ENCODE results near the gene PTH1R. TPM values are rescaled to one million over a fixed set of nuclear protein-coding genes. Genes with fewer than 3 reads are reported as not detected.

PTH1R gene
- total RNA-seq, 5 donors from 2014 or later (not counting 1 experiment from before 2014, with no cell fraction given): 0.32 TPM; not detected in 4

DNA sequence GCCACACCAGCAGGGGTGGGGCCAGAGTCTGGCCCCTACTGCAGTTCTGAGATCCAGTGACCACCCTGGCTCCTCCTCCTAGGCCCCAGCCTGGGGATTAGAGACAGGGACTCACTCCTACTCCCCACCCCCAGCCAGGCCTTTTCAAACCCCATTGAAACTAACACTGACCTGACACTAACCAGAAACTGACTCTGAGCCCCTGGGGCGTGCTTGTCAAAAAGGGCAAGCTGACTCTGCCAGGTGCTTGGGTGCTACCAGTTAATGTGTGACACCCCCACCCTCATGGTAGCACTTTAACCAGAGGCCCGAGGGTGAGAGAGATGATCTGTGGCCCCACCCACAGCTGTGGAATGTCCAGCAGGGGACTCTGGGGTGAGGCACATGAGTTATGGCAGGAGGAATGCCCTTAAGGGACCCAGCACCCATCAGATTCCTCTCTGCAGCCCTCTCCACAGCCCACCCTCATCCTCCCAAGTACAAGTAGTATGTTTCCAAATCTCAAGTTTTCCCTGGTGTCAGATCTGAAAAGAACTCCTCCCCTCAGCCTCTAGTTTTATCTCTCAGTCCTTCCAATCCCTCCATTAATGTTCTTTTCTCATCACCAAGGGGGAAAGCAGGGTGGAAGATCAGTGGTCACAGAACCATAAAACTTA, 1.4 kb downstream of the PTH1R start:
- H3K4me3 ChIP-seq (ENCODE audit: control insufficient read depth in 1 of 2, extremely low read depth in 1 of 2, low read length in 1 of 2): no peak overlapping the region
- POLR2A ChIA-PET: no interaction called here
- CTCF ChIA-PET: no interaction called here
- no peaks in the 10 kb centered on the region for H3K9me3 ChIP-seq
- H3K4me1 ChIP-seq (ENCODE audit: control insufficient read depth in 1 of 2, extremely low read depth in 1 of 2, insufficient read depth in 2 of 2, low read length in 2 of 2): peaks cover 3 to 25% of the 10 kb centered on the region in 2 experiments
- Mint-ChIP-seq H3K4me1 (peaks cover 10 to 17% (median 13%) of the 10 kb centered on the region in 3 donors), H3K27me3 (peaks cover 16 to 29% of the 10 kb centered on the region in 2 donors), H3K36me3 (no peaks in the 10 kb centered on the region), H3K27ac (no peak overlapping the region), H3K4me3 (no peak overlapping the region), H3K9me3 (no peaks in the 10 kb centered on the region)
- H3K27me3 ChIP-seq (replicated peaks in 1 of 2; ENCODE audit: control insufficient read depth in 2 of 2, extremely low read depth in 1 of 2, insufficient read depth in 2 of 2, low read length in 1 of 2): peaks cover under 1 to 67% of the 10 kb centered on the region in 2 experiments
- DNase-seq: no peak
- ATAC-seq (replicated peaks in 1 of 4): no peak
- H3K27ac ChIP-seq (ENCODE audit: low read length): no peak overlapping the region
- WGBS (ENCODE audit: insufficient coverage): no CpG with 5 or more reads among the region's 2 CpGs
- no peaks in the 10 kb centered on the region for H3K36me3 ChIP-seq (ENCODE audit: control insufficient read depth in 2 of 2, extremely low read depth in 1 of 2, insufficient read depth in 1 of 2, low read length in 1 of 2)

DNA sequence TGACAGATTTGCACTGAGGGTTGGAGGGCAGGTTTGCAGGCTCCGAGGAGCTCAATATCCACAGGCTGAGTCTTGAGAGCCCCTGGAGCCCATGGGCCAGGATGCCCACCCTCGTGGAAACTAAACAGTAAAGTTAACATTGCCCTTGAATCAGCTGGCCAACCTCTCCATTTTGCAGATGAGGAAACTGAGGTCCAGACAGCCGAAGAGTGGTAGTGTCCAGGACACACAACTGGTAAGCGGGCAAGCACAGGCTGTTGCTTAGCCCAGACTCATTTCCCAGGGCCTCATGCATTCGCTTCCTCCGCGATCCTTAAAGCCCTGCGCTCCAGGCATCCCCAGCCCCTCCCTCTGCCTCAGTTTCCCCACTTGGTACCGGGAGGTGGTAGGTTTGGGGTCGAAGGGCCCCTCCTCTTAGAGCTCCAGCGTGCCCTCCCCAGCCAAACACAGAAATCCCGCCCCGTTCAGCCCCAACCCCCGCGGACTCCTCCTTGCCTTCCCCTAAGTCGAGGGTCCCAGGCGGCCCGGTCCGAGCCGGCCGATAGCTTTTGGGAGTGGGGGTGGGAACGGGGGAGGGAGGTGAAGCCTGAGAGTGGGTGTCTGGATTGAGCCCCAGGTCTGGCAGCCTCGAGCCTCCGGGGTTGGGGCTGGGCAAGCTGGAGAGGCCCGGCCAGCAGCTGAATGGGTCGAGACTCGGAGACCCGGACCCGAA, 3.5 kb downstream of the PTH1R start:
- POLR2A ChIA-PET: interaction anchor here in 1 of 2 donors (0.6 kb wide), 1 partner anchor 180 kb away, joined by 4 read pairs; the partner anchor contains the start of gene TMIE
- H3K4me3 Mint-ChIP-seq: peak overlapping the region; percentile 56 to 61 (median 60)

DNA sequence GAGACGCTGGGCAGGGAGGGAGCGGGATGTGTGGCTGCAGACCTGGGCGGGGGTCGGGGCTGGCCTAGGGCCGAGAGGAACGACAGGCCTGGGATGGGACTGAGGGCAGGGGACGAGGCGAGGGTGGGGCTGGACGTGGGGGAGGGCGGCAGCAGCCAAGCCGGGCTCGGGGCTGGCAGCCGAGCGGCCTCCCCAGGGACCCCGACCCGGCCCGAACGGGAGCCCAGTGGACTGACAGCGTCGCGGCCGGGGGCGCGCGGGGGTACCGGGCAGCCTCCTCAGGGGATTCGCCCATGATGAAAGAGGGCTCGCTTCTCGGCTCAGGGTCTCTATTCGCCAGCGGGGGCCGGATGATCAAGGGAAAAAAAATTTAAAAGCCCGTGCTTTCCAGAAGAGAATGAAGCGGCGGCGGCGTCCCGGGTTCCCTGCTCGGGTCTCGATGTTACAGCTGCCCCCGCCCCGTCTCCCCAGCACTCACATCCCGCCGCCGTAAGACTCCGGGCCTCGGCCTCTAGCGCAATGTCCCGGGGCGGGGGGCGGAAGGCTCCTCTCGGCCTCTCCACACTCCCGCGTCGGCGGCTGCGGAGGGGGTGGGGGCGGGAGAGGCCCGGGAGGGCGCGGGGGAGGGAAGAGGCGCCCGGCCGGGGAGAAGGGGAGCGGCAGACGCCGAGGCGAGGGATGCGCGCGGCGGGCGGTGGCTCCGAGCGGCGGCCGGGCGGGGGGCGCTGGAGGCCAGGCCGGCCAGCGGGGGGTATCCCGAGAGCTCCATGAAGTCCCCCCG, 4.3 kb downstream of the PTH1R start:
- ChIA-PET CTCF (no interaction called here), POLR2A (no interaction called here)
- H3K27me3 ChIP-seq (replicated peaks in 1 of 2; ENCODE audit: control insufficient read depth in 2 of 2, extremely low read depth in 1 of 2, insufficient read depth in 2 of 2, low read length in 1 of 2): peaks cover 7 to 72% of the 10 kb centered on the region in 2 experiments
- Mint-ChIP-seq H3K4me3 (peak overlapping the region; percentile 55 to 60 (median 60)), H3K9me3 (no peaks in the 10 kb centered on the region), H3K4me1 (peaks cover 4 to 15% (median 7%) of the 10 kb centered on the region in 3 donors), H3K27me3 (peaks cover 19 to 49% of the 10 kb centered on the region in 2 donors), H3K27ac (no peak overlapping the region), H3K36me3 (no peaks in the 10 kb centered on the region)
- peak; percentile 49 to 59 (median 54) for ATAC-seq (replicated peaks in 1 of 4)
- H3K36me3 ChIP-seq (ENCODE audit: control insufficient read depth in 2 of 2, extremely low read depth in 1 of 2, insufficient read depth in 1 of 2, low read length in 1 of 2): no peaks in the 10 kb centered on the region
- peaks cover 0 to 18% of the 10 kb centered on the region in 2 experiments for H3K4me1 ChIP-seq (ENCODE audit: control insufficient read depth in 1 of 2, extremely low read depth in 1 of 2, insufficient read depth in 2 of 2, low read length in 2 of 2)
- no peak overlapping the region for H3K27ac ChIP-seq (ENCODE audit: low read length)
- peak overlapping the region; percentile 21 to 69 for H3K4me3 ChIP-seq (ENCODE audit: control insufficient read depth in 1 of 2, extremely low read depth in 1 of 2, low read length in 1 of 2)
- 7% methylated on average over 63 of the region's 83 CpGs for WGBS (ENCODE audit: insufficient coverage)
- DNase-seq: peak in 10 of 35 experiments; percentile 14 to 32 (median 26)
- no peaks in the 10 kb centered on the region for H3K9me3 ChIP-seq

More for the DNA sequence above, 3.5 kb downstream of the PTH1R start:
- CTCF ChIA-PET: no interaction called here
- no peaks in the 10 kb centered on the region for H3K36me3 Mint-ChIP-seq
- peaks cover 19 to 49% of the 10 kb centered on the region in 2 donors for H3K27me3 Mint-ChIP-seq
- Histone ChIP-seq H3K4me3 (ENCODE audit: control insufficient read depth in 1 of 2, extremely low read depth in 1 of 2, low read length in 1 of 2) (no peak overlapping the region), H3K4me1 (ENCODE audit: control insufficient read depth in 1 of 2, extremely low read depth in 1 of 2, insufficient read depth in 2 of 2, low read length in 2 of 2) (peaks cover 0 to 18% of the 10 kb centered on the region in 2 experiments), H3K27me3 (replicated peaks in 1 of 2; ENCODE audit: control insufficient read depth in 2 of 2, extremely low read depth in 1 of 2, insufficient read depth in 2 of 2, low read length in 1 of 2) (peaks cover 7 to 73% of the 10 kb centered on the region in 2 experiments), H3K9me3 (no peaks in the 10 kb centered on the region), H3K36me3 (ENCODE audit: control insufficient read depth in 2 of 2, extremely low read depth in 1 of 2, insufficient read depth in 1 of 2, low read length in 1 of 2) (no peaks in the 10 kb centered on the region), H3K27ac (ENCODE audit: low read length) (no peak overlapping the region)
- peaks cover 4 to 15% (median 7%) of the 10 kb centered on the region in 3 donors for H3K4me1 Mint-ChIP-seq
- no peak overlapping the region for H3K27ac Mint-ChIP-seq
- no peaks in the 10 kb centered on the region for H3K9me3 Mint-ChIP-seq
- DNase-seq (no peak), ATAC-seq (replicated peaks in 1 of 4) (no peak)
- WGBS (ENCODE audit: insufficient coverage): 50% methylated on average over 18 of the region's 29 CpGs

DNA sequence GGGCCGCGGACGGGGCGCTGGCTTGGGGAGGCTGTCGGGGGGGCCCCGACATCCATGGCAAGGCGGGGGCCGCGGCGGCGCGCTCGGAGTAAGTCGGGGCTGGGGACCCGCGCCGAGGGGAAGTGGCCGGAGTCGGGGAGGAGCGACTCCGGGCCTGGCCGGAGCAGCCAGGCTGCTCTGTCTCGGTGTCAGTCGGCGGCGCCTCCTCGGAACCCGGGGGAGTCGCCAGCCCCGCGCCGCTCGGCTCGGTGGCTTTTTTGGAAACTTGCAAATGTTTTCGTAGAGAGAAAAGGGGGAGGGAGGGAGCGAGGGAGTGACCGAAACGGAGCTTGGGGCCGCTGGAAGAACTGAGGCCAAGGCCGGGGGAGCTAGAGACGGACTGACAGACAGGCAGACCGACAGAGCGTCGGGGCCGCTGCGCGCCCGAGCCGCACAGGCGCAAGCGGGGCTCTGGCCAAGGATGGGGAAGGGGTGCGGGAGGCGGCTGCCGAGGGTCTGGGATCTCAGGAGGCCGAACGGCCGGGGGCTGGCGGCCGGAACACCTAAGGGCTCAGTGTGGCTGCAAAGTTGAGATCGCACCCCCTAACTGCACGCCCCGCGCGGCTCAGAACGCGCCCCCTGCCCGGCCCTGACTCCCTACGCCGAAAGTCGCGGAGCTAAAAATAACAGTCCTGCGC, 5.0 kb downstream of the PTH1R start:
- no peak overlapping the region for H3K27ac ChIP-seq (ENCODE audit: low read length)
- H3K36me3 ChIP-seq (ENCODE audit: control insufficient read depth in 2 of 2, extremely low read depth in 1 of 2, insufficient read depth in 1 of 2, low read length in 1 of 2): no peaks in the 10 kb centered on the region
- H3K4me1 ChIP-seq (ENCODE audit: control insufficient read depth in 1 of 2, extremely low read depth in 1 of 2, insufficient read depth in 2 of 2, low read length in 2 of 2): peaks cover 0 to 18% of the 10 kb centered on the region in 2 experiments
- H3K9me3 Mint-ChIP-seq: no peaks in the 10 kb centered on the region
- peaks cover 19 to 49% of the 10 kb centered on the region in 2 donors for H3K27me3 Mint-ChIP-seq
- no peaks in the 10 kb centered on the region for H3K36me3 Mint-ChIP-seq
- peaks cover 7 to 71% of the 10 kb centered on the region in 2 experiments for H3K27me3 ChIP-seq (replicated peaks in 1 of 2; ENCODE audit: control insufficient read depth in 2 of 2, extremely low read depth in 1 of 2, insufficient read depth in 2 of 2, low read length in 1 of 2)
- no peaks in the 10 kb centered on the region for H3K9me3 ChIP-seq
- H3K4me3 ChIP-seq (ENCODE audit: control insufficient read depth in 1 of 2, extremely low read depth in 1 of 2, low read length in 1 of 2): peak overlapping the region; percentile 22 to 69
- H3K4me3 Mint-ChIP-seq: peak overlapping the region; percentile 60 to 69 (median 69)
- under 1% methylated on average over 65 of the region's 72 CpGs for WGBS (ENCODE audit: insufficient coverage)
- DNase-seq: no peak
- CTCF ChIA-PET: interaction anchor here in 1 of 2 donors (0.7 to 1.3 kb wide), 2 partner anchors 9 to 13 kb away, joined by 3 to 5 read pairs; no protein-coding TSS in a partner anchor
- ATAC-seq (replicated peaks in 1 of 4): peak in 2 of 4 experiments; percentile 21 to 29
- no peak overlapping the region for H3K27ac Mint-ChIP-seq
- peaks cover 4 to 15% (median 7%) of the 10 kb centered on the region in 3 donors for H3K4me1 Mint-ChIP-seq
- POLR2A ChIA-PET: interaction anchor here in 1 of 2 donors (0.7 kb wide), 1 partner anchor 457 kb away, joined by 6 read pairs; no protein-coding TSS in a partner anchor

DNA sequence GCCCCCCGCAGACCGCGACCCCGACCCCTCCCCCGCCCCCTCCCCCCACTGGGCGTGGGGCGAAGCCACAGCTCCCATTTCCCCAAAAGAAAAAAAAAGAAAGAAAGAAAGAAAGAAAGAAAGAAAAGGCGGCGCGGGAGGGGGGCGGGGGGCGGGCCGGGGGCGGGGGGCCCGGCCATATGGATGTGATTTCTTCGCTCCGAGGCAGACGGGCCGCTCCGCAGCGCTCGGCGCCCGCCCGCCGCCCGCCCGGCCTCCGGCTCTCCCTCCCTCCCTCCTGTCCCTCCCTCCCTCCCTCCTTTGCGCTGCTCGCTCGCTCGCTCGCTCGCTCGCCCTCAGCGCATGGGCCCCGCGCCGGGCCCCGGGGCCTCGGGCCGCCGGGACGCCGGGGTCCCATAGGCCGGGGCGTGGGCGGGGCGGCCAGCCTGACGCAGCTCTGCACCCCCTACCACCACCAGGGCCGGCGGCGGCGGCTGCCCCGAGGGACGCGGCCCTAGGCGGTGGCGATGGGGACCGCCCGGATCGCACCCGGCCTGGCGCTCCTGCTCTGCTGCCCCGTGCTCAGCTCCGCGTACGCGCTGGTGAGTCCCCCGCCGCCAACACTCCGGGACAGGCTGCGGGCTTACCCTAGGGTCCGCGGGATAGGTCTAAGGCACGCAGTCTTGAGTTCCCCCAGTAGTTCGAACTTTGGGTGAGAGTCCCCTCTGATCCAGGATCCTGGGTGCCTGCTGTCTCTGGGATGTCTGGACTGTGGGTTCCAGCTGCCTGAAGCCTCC, 5.7 kb downstream of the PTH1R start:
- no peaks in the 10 kb centered on the region for H3K36me3 Mint-ChIP-seq
- peak in 5 of 35 experiments; percentile 12 to 40 (median 15) for DNase-seq
- WGBS (ENCODE audit: insufficient coverage): 9% methylated on average over 49 of the region's 78 CpGs
- no peaks in the 10 kb centered on the region for H3K36me3 ChIP-seq (ENCODE audit: control insufficient read depth in 2 of 2, extremely low read depth in 1 of 2, insufficient read depth in 1 of 2, low read length in 1 of 2)
- ChIA-PET POLR2A (interaction anchor here in 1 of 2 donors (0.7 kb wide), 1 partner anchor 456 kb away, joined by 6 read pairs; no protein-coding TSS in a partner anchor), CTCF (interaction anchor here in 1 of 2 donors (0.7 to 1.3 kb wide), 2 partner anchors 9 to 12 kb away, joined by 3 to 5 read pairs; no protein-coding TSS in a partner anchor)
- peaks cover 7 to 69% of the 10 kb centered on the region in 2 experiments for H3K27me3 ChIP-seq (replicated peaks in 1 of 2; ENCODE audit: control insufficient read depth in 2 of 2, extremely low read depth in 1 of 2, insufficient read depth in 2 of 2, low read length in 1 of 2)
- peaks cover 4 to 15% (median 7%) of the 10 kb centered on the region in 3 donors for H3K4me1 Mint-ChIP-seq
- H3K4me3 ChIP-seq (ENCODE audit: control insufficient read depth in 1 of 2, extremely low read depth in 1 of 2, low read length in 1 of 2): peak overlapping the region in 1 of 2 donors; percentile 22
- H3K9me3 ChIP-seq: no peaks in the 10 kb centered on the region
- H3K4me3 Mint-ChIP-seq: peak overlapping the region; percentile 53 to 63 (median 57)
- H3K9me3 Mint-ChIP-seq: no peaks in the 10 kb centered on the region
- peak; percentile 55 to 68 (median 60) for ATAC-seq (replicated peaks in 1 of 4)
- peaks cover 0 to 18% of the 10 kb centered on the region in 2 experiments for H3K4me1 ChIP-seq (ENCODE audit: control insufficient read depth in 1 of 2, extremely low read depth in 1 of 2, insufficient read depth in 2 of 2, low read length in 2 of 2)
- peaks cover 19 to 49% of the 10 kb centered on the region in 2 donors for H3K27me3 Mint-ChIP-seq
- H3K27ac Mint-ChIP-seq: no peak overlapping the region
- H3K27ac ChIP-seq (ENCODE audit: low read length): no peak overlapping the region
